Neural progenitor cell (in vitro differentiated cells): ENCODE measurements around the gene NRIP2.

ENCODE experiments used
- EZH2 ChIP-seq: fragments of 200-600 bp; sonication (generic); IDR thresholded peaks from 2 replicates; pipeline ENCODE4 v1.6.1; 2017; ENCODE audit warnings: antibody characterized with exemption, mild to moderate bottlenecking, moderate library complexity
- EZH2phosphoT487 ChIP-seq: fragments of 200-600 bp; sonication (generic); IDR thresholded peaks from 2 replicates; pipeline ENCODE4 v1.6.1; 2017; ENCODE audit warnings: antibody characterized with exemption
- TF ChIP-seq, protein P1 (sequence below): fragments of 200-600 bp; sonication (generic); IDR thresholded peaks from 2 replicates; pipeline ENCODE4 v1.5.1; 2017; ENCODE audit warnings: antibody characterized with exemption, mild to moderate bottlenecking

DNA sequence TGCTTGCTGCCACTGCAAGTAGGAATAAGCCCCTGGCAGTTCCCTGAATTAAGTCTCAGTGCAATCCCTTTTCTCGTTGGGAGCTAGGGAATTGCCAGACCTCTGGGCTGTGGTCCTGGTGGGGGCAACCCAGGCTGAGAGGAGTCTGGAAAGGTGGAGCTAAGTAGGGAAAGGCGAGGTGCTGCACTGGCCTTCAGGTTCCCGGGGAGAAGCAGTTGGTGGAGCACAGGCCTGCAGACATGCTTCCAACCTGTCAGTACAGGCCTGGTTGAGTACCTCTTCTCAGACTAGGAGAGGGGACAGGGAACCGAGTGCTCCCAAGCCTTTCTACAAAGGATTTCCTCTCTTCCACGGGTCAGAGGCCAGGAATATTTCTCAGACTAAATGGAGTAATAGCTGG, 1.5 kb downstream of the NRIP2 start:
- TF ChIP-seq, protein P1, sequence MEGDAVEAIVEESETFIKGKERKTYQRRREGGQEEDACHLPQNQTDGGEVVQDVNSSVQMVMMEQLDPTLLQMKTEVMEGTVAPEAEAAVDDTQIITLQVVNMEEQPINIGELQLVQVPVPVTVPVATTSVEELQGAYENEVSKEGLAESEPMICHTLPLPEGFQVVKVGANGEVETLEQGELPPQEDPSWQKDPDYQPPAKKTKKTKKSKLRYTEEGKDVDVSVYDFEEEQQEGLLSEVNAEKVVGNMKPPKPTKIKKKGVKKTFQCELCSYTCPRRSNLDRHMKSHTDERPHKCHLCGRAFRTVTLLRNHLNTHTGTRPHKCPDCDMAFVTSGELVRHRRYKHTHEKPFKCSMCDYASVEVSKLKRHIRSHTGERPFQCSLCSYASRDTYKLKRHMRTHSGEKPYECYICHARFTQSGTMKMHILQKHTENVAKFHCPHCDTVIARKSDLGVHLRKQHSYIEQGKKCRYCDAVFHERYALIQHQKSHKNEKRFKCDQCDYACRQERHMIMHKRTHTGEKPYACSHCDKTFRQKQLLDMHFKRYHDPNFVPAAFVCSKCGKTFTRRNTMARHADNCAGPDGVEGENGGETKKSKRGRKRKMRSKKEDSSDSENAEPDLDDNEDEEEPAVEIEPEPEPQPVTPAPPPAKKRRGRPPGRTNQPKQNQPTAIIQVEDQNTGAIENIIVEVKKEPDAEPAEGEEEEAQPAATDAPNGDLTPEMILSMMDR: no peak
- TF ChIP-seq EZH2 (no peak), EZH2phosphoT487 (no peak)
